Heart left ventricle (tissue), 13 donors: ENCODE results near the gene C6orf118.

Experiments used
- CTCF ChIP-seq, 12 donors: fragments of 200-600 bp; sonication (generic) in 4 of 12; IDR thresholded peaks; one replicate each; pipeline versions ENCODE4 v1.5.0 to v1.8.0; 2018 to 2022; ENCODE audit warnings: antibody characterized with exemption in 12 of 12, mild to moderate bottlenecking in 5 of 12
- POLR2A ChIP-seq, 2 donors: fragments of 450-650 bp; IDR thresholded peaks; one replicate each; pipeline ENCODE4 v1.6.1; 2017; ENCODE audit warnings: antibody characterized with exemption in 2 of 2, mild to moderate bottlenecking in 2 of 2, moderate library complexity in 2 of 2
- donor health status: ischemic (EF 13 %, LVEDD 7.1; RV severe dilation, severe dysfunction).
- donor health status: DM: no; HTN: yes; CAD: no.
- donor health status: DM: no; HTN: no; CAD: no.
- donor health status: ischemic (EF 25% LVEDD 6.9; RV normal size, moderate dysfunction).
- donor health status: ischemic (EF 25% LVEDD 5.7; RV mildly dilated, moderate dysfunction).
- donor health status: ischemic (EF 35%, LVEDD 5.7; RV mildly dilated, moderate dysfunction).
- donor health status: nonischemic (EF 11% LVEDD 7.7; RV severe dilation, severe dysfunction).
- donor health status: DM: yes; HTN: yes; CAD: no.
- donor health status: PGD.
- donor health status: ischemic (EF 29% LVEDD 5.4; RV normal size, mild dysfunction).
- donor health status: nonischemic (EF 23%, LVEDD 6.1; RV moderate dilation, normal function).

DNA sequence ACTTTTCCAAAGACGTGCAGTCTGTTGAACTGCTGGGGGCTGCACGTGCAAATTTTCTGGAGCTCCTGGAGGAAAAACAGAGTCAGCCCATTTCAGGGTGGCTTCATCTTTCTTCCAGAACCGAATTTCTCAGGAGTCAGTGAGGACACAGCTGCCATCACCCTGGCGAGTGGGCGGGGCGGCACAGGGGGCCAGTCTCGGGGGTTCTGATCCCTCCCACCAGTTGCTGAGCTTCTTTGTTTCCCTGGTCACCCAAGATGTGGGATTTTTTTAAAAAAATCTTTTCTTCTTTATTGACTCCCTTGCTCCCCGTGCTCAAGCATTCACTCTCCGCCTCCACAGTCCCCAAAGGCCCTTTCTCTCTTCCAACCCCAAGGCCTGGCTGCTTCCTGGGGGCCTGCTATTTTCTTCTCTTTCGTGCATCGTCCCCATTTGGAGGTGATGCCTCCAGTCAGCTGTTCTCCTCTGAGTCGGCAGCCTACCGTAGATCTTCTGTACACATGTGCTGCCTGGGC lies 8.9 kb downstream of the C6orf118 start:
- TF ChIP-seq CTCF (IDR thresholded peaks at IDR 0.05) (no peak), POLR2A (IDR thresholded peaks at IDR 0.05) (no peak)
